ENCODE results near the gene RPUSD4.

GRCh38 chr11:126161023-126161391, 50.4 kb downstream of the RPUSD4 start:
- TF ChIP-seq EZH2 (IDR thresholded peaks at IDR 0.05; ENCODE audit: low read depth) (no peak), CTCF (conservative IDR thresholded peaks at IDR 0.05) (no peak)

Measured in PC-9 (cell line).